Inflammatory macrophage treated with lipopolysaccharide for 4 hours (primary cell): ENCODE measurements around the gene SERINC5.
"Not testable (repeated sequence)": the region's sequence is repeated elsewhere in the genome, so short reads cannot be mapped to it uniquely, and the experiment has no call there.

Source experiments
- DNase-seq: peaks from one replicate; pipeline ENCODE4 v3.0.0-alpha.2; 2020

The SERINC5 gene

DNA sequence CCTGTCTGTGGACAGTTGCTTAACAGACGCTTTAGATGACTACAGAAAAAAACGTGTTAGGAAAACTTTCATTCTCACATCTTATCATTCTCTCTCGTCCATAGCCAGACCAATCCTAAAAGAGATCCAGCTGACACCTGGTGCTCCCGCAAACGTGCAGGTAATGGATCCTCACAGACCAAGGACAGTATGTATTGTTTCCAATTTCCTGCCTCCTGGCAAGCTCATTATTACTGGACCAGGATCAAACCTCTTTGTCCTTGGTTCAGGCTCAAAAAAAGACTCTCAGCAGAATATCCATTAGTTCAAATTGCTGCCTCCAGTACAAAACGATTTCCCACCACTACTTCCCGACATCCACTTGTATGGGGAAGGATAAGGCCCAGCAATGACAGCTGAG lies 62.4 kb downstream of the SERINC5 start:
- DNase-seq, result no peak

- DNase-seq, result no peak
These were observed 63.2 kb downstream of the SERINC5 start for GRCh38 chr5:80192507-80193241.

GRCh38 chr5:80191991-80192398 lies 63.9 kb downstream of the SERINC5 start:
- DNase-seq, result no peak

GRCh38 chr5:80191397-80191796 lies 64.5 kb downstream of the SERINC5 start:
- no peak for DNase-seq

DNA sequence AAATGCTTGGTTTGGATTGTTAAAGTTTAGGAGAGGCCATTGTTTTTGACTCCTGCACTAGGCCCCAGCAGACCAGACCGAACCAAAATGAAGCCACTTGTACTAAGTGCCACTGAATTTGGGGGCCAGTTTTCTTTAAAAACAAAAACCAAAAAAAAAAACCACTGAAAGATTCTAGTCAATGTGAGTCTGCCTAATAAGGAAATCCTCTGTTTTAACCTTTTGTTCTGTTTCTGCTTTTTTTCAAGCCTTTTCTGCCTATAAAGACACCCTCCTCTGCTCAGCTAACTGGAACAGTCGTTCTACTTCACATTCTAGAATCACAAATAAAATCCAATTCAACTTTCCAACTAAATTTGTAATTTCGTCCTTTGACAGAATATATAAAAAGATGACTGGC lies 64.9 kb downstream of the SERINC5 start:
- no peak for DNase-seq

- DNase-seq, result no peak
These were observed 66.1 kb downstream of the SERINC5 start for GRCh38 chr5:80189701-80190100.

DNA sequence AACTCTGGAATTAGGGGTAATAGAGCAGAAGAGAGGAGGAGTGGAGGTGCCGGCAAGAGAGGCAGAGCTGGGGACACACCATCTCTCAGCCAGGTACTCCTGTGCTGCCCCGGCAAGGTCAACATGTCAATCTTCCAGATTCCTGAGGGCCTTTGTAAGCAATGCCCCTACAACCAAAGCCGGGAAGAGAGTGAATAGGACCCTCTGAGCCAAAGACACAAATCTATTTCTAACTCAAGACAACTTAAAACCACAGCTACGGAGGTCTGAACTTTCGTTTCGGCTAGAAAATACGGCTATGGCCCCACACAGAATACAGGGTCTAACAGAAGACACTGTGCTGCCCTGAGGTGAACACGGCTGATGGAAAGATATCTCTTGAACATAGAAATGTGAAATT lies 66.6 kb downstream of the SERINC5 start:
- DNase-seq, result no peak

DNA sequence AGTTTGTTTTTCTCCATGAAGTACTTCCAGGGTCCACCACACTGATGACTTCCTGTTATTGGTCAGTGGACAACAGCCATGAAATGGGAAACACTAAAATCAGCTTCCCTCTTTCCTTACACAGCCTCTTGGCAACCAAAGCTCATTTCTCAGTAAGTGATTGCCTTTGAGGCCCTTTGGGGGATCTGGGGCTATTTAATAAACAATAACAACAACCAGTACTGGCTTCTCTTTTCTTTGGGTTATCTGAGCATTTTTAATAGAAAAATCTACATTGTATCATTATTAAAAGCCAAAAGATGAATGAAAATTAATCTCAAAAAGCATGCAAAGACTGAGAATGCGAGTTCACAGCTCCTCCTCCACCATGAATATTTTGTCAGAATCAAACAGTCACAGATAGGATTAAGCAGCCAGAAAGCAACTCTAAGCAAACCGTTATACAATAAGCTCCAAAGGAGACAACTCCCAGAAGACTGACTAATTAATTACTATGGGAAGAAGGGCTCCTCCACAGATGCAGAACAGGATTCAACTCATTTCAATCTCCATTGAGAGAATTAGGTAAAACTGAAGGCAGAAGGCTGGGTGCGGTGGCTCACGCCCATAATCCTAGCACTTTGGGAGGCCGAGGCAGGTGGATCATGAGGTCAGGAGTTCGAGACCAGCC lies 68.3 kb downstream of the SERINC5 start:
- DNase-seq, result peak; percentile 23

- not testable (repeated sequence) for DNase-seq
These were observed 70.3 kb downstream of the SERINC5 start for GRCh38 chr5:80185535-80185934.

DNA sequence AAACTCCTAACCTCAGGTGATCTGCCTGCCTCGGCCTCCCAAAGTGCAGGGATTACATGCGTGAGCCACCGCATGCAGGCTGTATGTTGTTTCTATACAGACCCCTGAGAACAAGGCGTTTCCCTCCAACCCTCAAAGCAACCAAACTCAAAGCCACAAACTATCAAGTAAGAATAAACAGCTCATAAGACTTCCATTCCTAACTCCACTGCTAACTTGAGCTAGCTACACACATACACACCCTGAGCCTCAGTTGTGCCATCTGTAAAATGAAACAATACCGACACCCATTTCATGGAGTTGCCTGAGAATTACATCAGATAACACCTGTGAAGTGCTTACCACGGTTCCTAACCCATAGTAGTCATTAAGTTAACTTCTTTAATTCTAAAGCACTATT lies 70.8 kb downstream of the SERINC5 start:
- no peak for DNase-seq

DNA sequence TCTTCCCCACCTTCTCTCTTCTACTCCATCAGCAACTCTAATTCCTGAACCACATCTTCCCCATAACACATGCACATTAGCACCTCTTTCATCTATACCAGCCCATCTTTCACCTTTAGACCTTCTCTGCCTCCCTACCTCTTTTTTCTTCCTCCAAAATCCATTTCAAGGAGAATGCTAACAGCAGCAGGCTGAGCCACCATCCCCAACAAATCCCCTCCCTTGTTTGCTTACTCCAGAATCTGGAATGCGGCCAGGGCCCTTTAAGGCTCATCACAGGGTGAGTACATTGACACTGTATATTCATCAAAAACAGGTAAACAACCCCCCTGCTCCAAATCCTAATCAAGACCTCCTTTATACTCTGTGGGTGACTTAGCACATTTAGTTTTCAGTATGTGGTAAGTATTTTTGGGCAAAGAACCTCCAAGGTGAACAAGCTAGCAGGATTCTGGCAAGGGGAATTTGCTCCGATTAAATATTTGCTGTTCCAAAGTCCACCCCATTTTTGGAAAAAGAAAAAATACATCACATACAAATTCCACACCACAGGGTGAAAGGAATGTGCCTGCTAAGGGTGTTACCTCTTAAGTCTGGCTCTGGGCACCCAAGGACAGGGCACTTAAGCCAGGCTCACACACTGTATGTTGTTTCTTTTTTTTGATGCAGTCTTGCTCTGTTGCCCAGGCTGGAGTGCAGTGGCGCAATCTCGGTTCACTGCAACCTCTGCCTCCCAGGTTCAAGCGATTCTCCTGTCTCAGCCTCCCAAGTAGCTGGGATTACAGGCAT lies 71.4 kb downstream of the SERINC5 start:
- no peak for DNase-seq

GRCh38 chr5:80183728-80184234 lies 72.1 kb downstream of the SERINC5 start:
- not testable (repeated sequence) for DNase-seq

DNA sequence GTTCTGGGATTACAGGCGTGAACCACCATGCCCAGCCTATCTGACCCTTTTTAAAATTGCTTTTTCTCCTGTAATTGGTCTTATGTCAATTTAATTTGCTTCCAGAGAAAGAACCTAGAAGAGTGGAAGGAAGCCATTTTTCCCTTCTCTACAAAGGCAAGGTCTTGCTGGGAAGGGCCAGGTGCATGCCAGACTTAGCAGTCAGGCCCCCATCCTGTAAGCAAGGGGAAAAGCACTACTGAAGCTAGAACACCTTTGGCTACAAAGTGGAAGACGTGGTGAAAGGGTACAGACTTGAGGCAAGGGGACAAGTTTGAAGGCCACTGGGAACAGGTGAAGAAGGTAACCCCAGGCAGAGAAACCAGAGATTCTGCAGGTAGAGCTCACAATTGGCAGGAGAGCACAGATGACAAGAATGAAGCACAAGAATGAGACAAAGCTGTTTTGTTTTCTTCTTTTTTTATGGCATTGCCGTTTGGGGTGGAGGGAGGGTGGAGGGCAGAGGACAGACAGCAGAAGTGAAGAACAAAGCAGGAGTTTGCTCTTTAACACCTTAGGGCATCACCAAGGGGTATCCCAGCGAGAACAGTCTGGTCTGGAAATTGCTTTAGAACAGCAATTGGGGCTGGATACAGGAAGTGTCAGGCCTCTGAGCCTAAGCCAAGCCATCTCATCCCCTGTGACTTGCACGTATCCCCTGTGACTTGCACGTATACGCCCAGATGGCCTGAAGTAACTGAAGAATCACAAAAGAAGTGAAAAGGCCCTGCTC lies 72.9 kb downstream of the SERINC5 start:
- DNase-seq, result no peak

DNA sequence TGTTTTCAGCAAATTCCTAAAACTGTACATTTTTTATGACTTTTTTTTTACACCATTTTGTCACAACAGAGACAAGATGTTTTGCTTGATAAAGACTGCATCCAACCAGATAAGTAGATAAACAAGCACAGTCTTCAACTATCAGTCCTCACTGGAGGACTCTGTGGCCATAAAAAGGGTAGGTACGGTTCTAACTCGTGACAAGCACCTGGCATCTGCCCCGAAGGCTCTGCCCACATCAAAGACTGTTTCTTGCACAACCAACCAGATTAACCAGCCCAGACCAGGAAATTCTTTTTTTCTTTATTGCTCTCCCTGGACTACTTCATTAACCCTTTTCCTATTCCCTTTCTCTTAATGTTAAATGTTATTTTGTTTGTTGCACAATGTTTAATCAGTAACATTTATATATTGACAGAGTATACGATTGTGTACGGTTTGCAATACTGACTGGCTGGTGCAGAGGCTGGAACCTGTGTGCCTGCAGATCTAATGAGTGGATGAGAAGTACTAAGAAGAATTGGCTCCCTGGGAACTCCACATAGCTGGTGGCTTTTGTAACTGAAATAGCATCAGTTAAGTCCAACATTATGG lies 74.1 kb downstream of the SERINC5 start:
- DNase-seq, result no peak

GRCh38 chr5:80177236-80177635 lies 78.6 kb downstream of the SERINC5 start:
- DNase-seq, result no peak

DNA sequence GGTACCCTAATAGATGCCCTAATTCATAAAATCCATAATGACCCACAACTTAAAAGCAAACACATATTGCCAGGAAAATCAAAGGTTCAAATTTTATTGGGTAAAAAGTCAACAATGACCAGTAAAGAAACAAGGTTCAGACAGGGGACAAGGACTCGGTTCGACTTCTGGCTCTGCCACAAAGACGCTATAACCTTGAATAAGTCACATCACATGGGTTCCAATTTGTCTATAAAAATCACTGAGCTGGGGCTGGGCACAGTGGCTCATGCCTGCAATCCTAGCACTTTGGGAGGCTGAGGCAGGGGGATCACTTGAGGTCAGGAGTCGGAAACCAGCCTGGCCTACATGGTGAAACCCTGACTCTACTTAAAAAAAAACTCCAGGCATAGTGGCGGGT lies 80.5 kb downstream of the SERINC5 start:
- DNase-seq, result no peak

DNA sequence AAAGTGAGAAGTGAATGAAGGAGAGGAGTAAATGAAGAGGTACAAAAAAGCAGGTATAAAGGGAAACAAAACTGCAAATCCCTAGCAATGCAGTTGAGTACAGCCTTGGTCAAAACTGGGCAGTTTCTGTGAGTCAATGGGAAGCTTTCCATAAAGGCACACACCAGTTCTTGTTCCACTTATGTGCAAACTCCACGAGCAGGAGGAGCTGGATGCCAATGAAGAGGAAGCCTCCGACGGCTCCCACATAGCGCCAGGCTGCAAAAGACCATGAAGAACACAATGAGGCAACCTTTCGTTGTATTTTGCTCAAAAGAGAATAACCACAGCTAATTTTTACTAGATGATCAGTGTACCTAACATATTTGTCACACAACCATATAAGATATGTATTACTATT lies 81.1 kb downstream of the SERINC5 start:
- no peak for DNase-seq

DNA sequence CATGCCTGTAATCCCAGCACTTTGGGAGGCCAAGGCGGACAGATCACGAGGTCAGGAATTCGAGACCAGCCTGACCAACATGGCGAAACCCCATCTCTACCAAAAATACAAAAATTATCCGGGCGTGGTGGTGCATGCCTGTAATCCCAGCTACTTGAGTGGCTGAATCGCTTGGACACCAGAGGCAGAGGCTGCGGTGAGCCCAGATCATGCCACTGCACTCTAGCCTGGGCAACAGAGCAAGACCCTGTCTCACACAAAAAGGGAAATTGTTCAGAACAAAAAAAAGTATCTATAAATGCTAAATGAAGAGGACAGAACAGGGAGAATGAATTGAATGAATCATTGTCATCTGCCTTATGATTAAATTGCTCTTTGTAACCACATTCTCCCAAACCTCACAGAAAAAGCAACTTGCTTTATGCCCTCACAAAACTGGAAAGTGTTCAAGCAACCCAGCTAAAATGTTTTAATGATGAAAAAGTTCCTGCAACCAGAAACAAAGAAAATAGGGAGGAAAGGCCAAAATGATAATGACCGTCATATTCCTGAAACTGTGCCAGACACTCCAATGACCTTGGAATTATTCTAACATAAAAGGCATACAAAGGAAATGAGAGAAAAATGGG lies 83.7 kb downstream of the SERINC5 start:
- no peak for DNase-seq

GRCh38 chr5:80170117-80170535 lies 85.7 kb downstream of the SERINC5 start:
- DNase-seq, result no peak

- no peak for DNase-seq
These were observed 87.3 kb downstream of the SERINC5 start for GRCh38 chr5:80168388-80169028.

DNA sequence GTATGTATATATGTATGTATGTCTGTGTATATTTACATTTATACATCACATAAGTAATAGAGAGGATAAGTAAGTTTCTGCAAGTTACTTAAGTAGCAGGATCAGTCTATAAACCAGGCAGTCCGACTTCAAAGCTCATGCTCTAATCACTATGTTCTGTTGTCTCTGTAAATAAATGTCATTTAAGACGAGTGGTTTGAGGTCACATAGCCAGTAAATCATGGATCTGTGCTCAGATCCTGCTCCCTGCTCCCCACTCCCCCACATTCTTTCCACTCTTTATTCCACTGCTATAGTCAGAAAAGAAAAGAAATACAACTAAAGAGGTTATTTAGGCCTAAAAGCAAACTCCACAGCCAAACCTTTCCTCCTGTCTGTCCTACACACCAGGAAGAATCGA lies 90.4 kb downstream of the SERINC5 start:
- no peak for DNase-seq
